CD14-positive monocyte (primary cell): ENCODE results near the gene DAPK1. TPM values are rescaled to one million over a fixed set of nuclear protein-coding genes. Genes with fewer than 3 reads are reported as not detected.

ENCODE experiments used
- DNase-seq, 3 donors: peaks; one replicate each; pipeline ENCODE4 v3.0.0-alpha.2; 2011 to 2022
- H2AFZ ChIP-seq: 2 replicates; pipeline ENCODE4 v1.6.0; 2012; ENCODE audit warnings: mild to moderate bottlenecking, low read depth, low read length, inconsistent platforms; ENCODE audit not compliant: insufficient read depth, poor library complexity, severe bottlenecking
- H3K27ac ChIP-seq, 2 donors: 1 replicate in 1 of 2; 2 replicates in 1 of 2; pipeline ENCODE4 v1.5.1; 2012 to 2013; ENCODE audit warnings: low read length in 2 of 2, control low read depth in 1 of 2, inconsistent platforms in 1 of 2, low read depth in 1 of 2, mild to moderate bottlenecking in 1 of 2
- H3K27me3 ChIP-seq, 2 donors: one replicate each; pipeline versions ENCODE4 v1.6.0 to v1.6.1; 2011 to 2013; ENCODE audit warnings: low read length in 2 of 2; ENCODE audit not compliant: control insufficient read depth in 2 of 2, insufficient read depth in 2 of 2
- H3K36me3 ChIP-seq, 2 donors: replicated peaks in 1 of 2; 1 replicate in 1 of 2; 2 replicates in 1 of 2; pipeline versions ENCODE4 v1.5.1 to v1.6.1; 2012 to 2013; ENCODE audit warnings: low read length in 2 of 2, control low read depth in 1 of 2, inconsistent platforms in 1 of 2, mild to moderate bottlenecking in 1 of 2; ENCODE audit not compliant: insufficient read depth in 2 of 2, control insufficient read depth in 1 of 2
- H3K4me1 ChIP-seq, 2 donors: 1 replicate in 1 of 2; 2 replicates in 1 of 2; pipeline versions ENCODE4 v1.5.1 to v1.6.1; 2012 to 2013; ENCODE audit warnings: low read length in 2 of 2, control low read depth in 1 of 2, inconsistent platforms in 1 of 2, mild to moderate bottlenecking in 1 of 2, moderate library complexity in 1 of 2; ENCODE audit not compliant: insufficient read depth in 2 of 2, control insufficient read depth in 1 of 2
- H3K4me2 ChIP-seq: replicated peaks from 2 replicates; pipeline ENCODE3; 2012; ENCODE audit warnings: low read length, moderate library complexity, mild to moderate bottlenecking; ENCODE audit not compliant: poor library complexity, severe bottlenecking; ENCODE audit errors: extremely low read depth
- H3K4me3 ChIP-seq, 3 experiments: fragments of 200-600 bp in 1 of 3; sonication (generic) in 1 of 3; replicated peaks in 1 of 3; 1 replicate in 2 of 3; 2 replicates in 1 of 3; pipeline ENCODE4 v1.5.1; 2011 to 2013; ENCODE audit warnings: low read length in 3 of 3, mild to moderate bottlenecking in 3 of 3, control low read depth in 2 of 3, low read depth in 2 of 3, inconsistent platforms in 1 of 3, moderate library complexity in 1 of 3
- H3K79me2 ChIP-seq: 2 replicates; pipeline ENCODE4 v1.6.0; 2012; ENCODE audit warnings: mild to moderate bottlenecking, control low read depth, inconsistent platforms, low read length, moderate library complexity; ENCODE audit not compliant: insufficient read depth
- H3K9ac ChIP-seq: 2 replicates; pipeline ENCODE4 v1.6.0; 2017; ENCODE audit warnings: low read length, mild to moderate bottlenecking; ENCODE audit not compliant: insufficient read depth, poor library complexity, severe bottlenecking
- H3K9me3 ChIP-seq, 2 donors: replicated peaks in 1 of 2; 1 replicate in 1 of 2; 2 replicates in 1 of 2; pipeline versions ENCODE4 v1.5.1 to v1.6.1; 2012 to 2013; ENCODE audit warnings: low read length in 2 of 2, control low read depth in 1 of 2; ENCODE audit not compliant: control insufficient read depth in 1 of 2, insufficient read depth in 1 of 2
- H4K20me1 ChIP-seq: 2 replicates; pipeline ENCODE4 v1.6.0; 2012; ENCODE audit warnings: mild to moderate bottlenecking, low read length, control low read depth, moderate library complexity; ENCODE audit not compliant: insufficient read depth
- H3K27ac Mint-ChIP-seq, 7 donors: one replicate each; pipeline ENCODE4 v1.8.0; 2020; ENCODE audit warnings: mild to moderate bottlenecking in 7 of 7, mixed read lengths in 7 of 7, moderate library complexity in 6 of 7, inconsistent platforms in 2 of 7
- H3K27me3 Mint-ChIP-seq, 3 donors: one replicate each; pipeline ENCODE4 v1.8.0; 2021 to 2022; ENCODE audit warnings: low read depth in 3 of 3, mild to moderate bottlenecking in 3 of 3, mixed read lengths in 3 of 3, moderate library complexity in 3 of 3, inconsistent platforms in 1 of 3
- H3K36me3 Mint-ChIP-seq, 2 donors: one replicate each; pipeline ENCODE4 v1.8.0; 2020; ENCODE audit warnings: mixed read lengths in 2 of 2, inconsistent platforms in 1 of 2, mild to moderate bottlenecking in 1 of 2
- H3K4me1 Mint-ChIP-seq: one replicate; pipeline ENCODE4 v1.8.0; 2020; ENCODE audit warnings: mild to moderate bottlenecking, mixed read lengths
- H3K4me3 Mint-ChIP-seq, 2 donors: one replicate each; pipeline ENCODE4 v1.8.0; 2020; ENCODE audit warnings: mild to moderate bottlenecking in 2 of 2, mixed read lengths in 2 of 2, moderate library complexity in 1 of 2
- H3K9me3 Mint-ChIP-seq, 7 donors: one replicate each; pipeline ENCODE4 v1.8.0; 2020 to 2022; ENCODE audit warnings: mixed read lengths in 7 of 7, mild to moderate bottlenecking in 6 of 7, moderate library complexity in 6 of 7, inconsistent platforms in 2 of 7
- WGBS: methylation state at CpG from one replicate; pipeline ENCODE4 v1.1.5; 2013; ENCODE audit warnings: missing lambda C conversion rate; ENCODE audit not compliant: insufficient coverage; 5-methylcytosine and 5-hydroxymethylcytosine counted together
- intact Hi-C, 2 donors: fragments of 100-400 bp; cut with micrococcal nuclease; formaldehyde crosslinking; loops; one replicate each; pipeline versions ENCODE4 v1.15.0 to v1.15.1; 2023
- polyA plus RNA-seq, 3 donors: library from polyadenylated mRNA; depleted of rRNA in 1 of 3; unstranded in 2 of 3; stranded (reverse) in 1 of 3; fragments of 300-500 nt in 2 of 3; fragments of >200 nt in 1 of 3; fragmentation: Illumina TruSeq in 2 of 3; gene quantifications; 1 replicate in 2 of 3; 2 replicates in 1 of 3; pipeline ENCODE4 v1.2.3, GENCODE V29; 2012 to 2021
- TF ChIP-seq, protein P1 (sequence below): fragments of 200-600 bp; IDR thresholded peaks from one replicate; pipeline ENCODE4 v1.8.0; 2022; ENCODE audit warnings: antibody characterized with exemption, mild to moderate bottlenecking

DAPK1 gene
- polyA plus RNA-seq, 3 donors = 24.1 to 102 (median 44.4) TPM

DNA sequence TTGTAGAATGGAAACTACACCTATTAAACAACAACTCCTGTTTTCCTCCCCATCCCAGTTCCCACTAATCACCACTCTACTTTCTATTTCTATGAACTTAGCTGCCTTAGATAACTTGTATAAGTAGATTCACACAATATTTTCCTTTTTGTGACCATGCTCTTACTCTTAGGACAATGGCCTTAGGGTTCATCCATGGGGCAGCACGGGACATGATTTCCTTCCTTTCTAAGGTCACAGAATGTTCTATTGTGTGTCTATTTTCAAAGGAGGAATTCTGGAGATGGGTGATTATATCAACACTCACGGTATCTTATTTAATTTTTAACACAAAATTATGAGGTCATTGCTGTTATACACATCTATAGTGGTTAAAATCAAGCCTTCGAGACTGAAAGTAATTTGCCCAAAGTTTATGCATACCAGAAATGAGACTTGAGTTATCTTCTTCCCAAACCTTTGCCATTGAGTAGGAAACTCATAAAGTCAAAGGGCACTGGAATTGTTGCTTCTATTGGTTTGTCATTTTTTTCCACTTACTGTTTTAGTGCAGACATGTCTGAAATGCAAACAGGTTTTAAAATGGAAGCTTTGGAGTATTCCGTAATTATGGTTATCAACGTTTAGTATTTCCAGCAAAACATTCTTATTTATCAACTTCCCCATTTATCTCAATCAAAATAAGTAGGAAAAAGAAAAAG is 251.8 kb downstream of the DAPK1 start:
- DNase-seq = no peak
- Histone ChIP-seq H3K36me3 (no peaks in the 10 kb centered on the region), H2AFZ (no peak overlapping the region), H3K27ac (no peak overlapping the region), H3K4me2 (no peak overlapping the region), H3K4me3 (no peak overlapping the region), H3K27me3 (peaks cover 0 to 13% of the 10 kb centered on the region in 2 donors), H3K4me1 (no peaks in the 10 kb centered on the region), H4K20me1 (no peaks in the 10 kb centered on the region), H3K9me3 (peaks cover 4 to 7% of the 10 kb centered on the region in 2 donors), H3K9ac (no peak overlapping the region), H3K79me2 (no peaks in the 10 kb centered on the region)
- intact Hi-C loops = no loop called here
- H3K4me3 Mint-ChIP-seq = no peak overlapping the region
- H3K27me3 Mint-ChIP-seq = peaks cover 6 to 30% (median 24%) of the 10 kb centered on the region in 3 donors
- no CpG with 5 or more reads among the region's 5 CpGs for WGBS
- H3K9me3 Mint-ChIP-seq = peaks cover 0 to 12% (median 9%) of the 10 kb centered on the region in 7 donors
- TF ChIP-seq, protein P1, sequence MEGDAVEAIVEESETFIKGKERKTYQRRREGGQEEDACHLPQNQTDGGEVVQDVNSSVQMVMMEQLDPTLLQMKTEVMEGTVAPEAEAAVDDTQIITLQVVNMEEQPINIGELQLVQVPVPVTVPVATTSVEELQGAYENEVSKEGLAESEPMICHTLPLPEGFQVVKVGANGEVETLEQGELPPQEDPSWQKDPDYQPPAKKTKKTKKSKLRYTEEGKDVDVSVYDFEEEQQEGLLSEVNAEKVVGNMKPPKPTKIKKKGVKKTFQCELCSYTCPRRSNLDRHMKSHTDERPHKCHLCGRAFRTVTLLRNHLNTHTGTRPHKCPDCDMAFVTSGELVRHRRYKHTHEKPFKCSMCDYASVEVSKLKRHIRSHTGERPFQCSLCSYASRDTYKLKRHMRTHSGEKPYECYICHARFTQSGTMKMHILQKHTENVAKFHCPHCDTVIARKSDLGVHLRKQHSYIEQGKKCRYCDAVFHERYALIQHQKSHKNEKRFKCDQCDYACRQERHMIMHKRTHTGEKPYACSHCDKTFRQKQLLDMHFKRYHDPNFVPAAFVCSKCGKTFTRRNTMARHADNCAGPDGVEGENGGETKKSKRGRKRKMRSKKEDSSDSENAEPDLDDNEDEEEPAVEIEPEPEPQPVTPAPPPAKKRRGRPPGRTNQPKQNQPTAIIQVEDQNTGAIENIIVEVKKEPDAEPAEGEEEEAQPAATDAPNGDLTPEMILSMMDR = no peak
- H3K27ac Mint-ChIP-seq = no peak overlapping the region
- H3K36me3 Mint-ChIP-seq = no peaks in the 10 kb centered on the region
- H3K4me1 Mint-ChIP-seq = no peaks in the 10 kb centered on the region

DNA sequence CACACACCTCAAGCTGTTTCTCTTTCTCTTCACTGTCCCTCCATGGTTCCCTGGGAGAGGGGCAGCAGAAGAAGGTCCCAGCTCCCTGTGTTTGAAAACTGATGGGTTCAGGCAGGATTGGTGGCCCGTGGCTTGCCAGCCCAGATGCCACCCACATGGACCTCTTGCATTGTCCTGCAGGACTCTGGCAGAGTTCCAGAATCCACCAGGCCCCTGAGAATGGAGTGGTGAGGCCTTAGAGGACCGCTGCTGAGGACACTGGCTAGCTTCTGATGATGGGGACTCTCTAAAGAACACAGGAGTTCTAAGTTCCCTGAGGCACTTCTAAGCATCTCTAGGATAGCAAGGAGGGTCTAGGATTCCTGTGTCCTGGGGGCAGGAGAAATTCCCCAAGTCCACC is 253.1 kb downstream of the DAPK1 start:
- H3K4me3 ChIP-seq = no peak overlapping the region
- no peak overlapping the region for H2AFZ ChIP-seq
- H3K9me3 ChIP-seq = peaks cover 6 to 7% of the 10 kb centered on the region in 2 donors
- H3K27ac ChIP-seq = no peak overlapping the region
- no peak overlapping the region for H3K4me2 ChIP-seq
- peaks cover 0 to 13% (median 9%) of the 10 kb centered on the region in 7 donors for H3K9me3 Mint-ChIP-seq
- intact Hi-C loops = no loop called here
- peaks cover 0 to 13% of the 10 kb centered on the region in 2 donors for H3K27me3 ChIP-seq
- no peak overlapping the region for H3K4me3 Mint-ChIP-seq
- H3K36me3 ChIP-seq = no peaks in the 10 kb centered on the region
- no peaks in the 10 kb centered on the region for H4K20me1 ChIP-seq
- H3K36me3 Mint-ChIP-seq = no peaks in the 10 kb centered on the region
- H3K9ac ChIP-seq = no peak overlapping the region
- no peak for DNase-seq
- TF ChIP-seq, protein P1 = no peak
- peaks cover 6 to 30% (median 27%) of the 10 kb centered on the region in 3 donors for H3K27me3 Mint-ChIP-seq
- no peak overlapping the region for H3K27ac Mint-ChIP-seq
- no peaks in the 10 kb centered on the region for H3K79me2 ChIP-seq
- WGBS = 54% methylated on average over 2 of the region's 2 CpGs
- H3K4me1 ChIP-seq = no peaks in the 10 kb centered on the region
- H3K4me1 Mint-ChIP-seq = no peaks in the 10 kb centered on the region
